Measurements from ENCODE around the gene UNK.

DNA sequence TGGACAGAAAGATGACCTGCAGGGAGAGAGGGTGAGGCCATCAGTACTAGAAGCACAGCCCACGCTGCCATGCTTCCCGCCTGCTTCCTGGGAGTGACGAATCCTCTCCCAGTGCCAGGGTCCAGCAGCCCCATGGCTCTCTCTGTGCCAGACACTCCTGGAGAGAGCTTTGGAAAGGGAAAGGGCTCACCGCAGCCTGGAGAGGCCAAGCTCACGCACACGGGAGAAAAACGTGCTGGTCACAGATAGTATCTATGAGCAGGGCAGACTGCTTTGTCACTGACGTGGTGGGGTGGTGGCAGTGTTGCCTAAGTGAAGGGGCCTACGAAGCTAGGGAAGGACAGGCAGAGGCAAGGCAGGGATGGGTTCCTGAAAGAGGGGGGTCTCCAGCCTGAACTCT lies 65.1 kb downstream of the UNK start:
- TF ChIP-seq POLR2A (IDR thresholded peaks at IDR 0.05) (no peak), CTCF (IDR thresholded peaks at IDR 0.05) (no peak), EP300 (IDR thresholded peaks at IDR 0.05) (no peak)

Data from upper lobe of left lung (tissue), 4 donors.